Activated CD4-positive, alpha-beta memory T cell treated with anti-CD3 and anti-CD28 coated beads, Interleukin-2, amount 10 ng/mL, durations not matched to agents 7 days and 5 days (primary cell): ENCODE results near the gene TANC2. TPM values are rescaled to one million over a fixed set of nuclear protein-coding genes. Genes with fewer than 3 reads are reported as not detected.

Experiments used
- CTCF ChIA-PET: fragments of 350-600 bp; sonication (Branson Sonifier 250); formaldehyde crosslinking; loops from one replicate; lab custom pipeline; 2021; ENCODE audit warnings: antibody characterized with exemption, inconsistent platforms; lab: Charles Lee
- POLR2A ChIA-PET: fragments of 350-600 bp; sonication (Branson Sonifier 250); formaldehyde crosslinking; loops from one replicate; lab custom pipeline; 2021; ENCODE audit warnings: antibody characterized with exemption; lab: Charles Lee
- DNase-seq: peaks from one replicate; pipeline ENCODE4 v3.0.0-alpha.2; 2020
- H3K27ac Mint-ChIP-seq: one replicate; pipeline ENCODE4 v1.8.0; 2021; ENCODE audit warnings: mild to moderate bottlenecking, mixed read lengths
- H3K27me3 Mint-ChIP-seq: one replicate; pipeline ENCODE4 v1.8.0; 2021; ENCODE audit warnings: mixed read lengths
- H3K36me3 Mint-ChIP-seq: one replicate; pipeline ENCODE4 v1.8.0; 2021; ENCODE audit warnings: low read depth, mixed read lengths
- H3K4me1 Mint-ChIP-seq: one replicate; pipeline ENCODE4 v1.8.0; 2021; ENCODE audit warnings: mixed read lengths
- H3K4me3 Mint-ChIP-seq: one replicate; pipeline ENCODE4 v1.8.0; 2021; ENCODE audit warnings: mild to moderate bottlenecking, mixed read lengths
- H3K9me3 Mint-ChIP-seq: one replicate; pipeline ENCODE4 v1.8.0; 2021; ENCODE audit warnings: mixed read lengths
- total RNA-seq, 2 experiments: library from RNA; stranded (reverse); gene quantifications; one replicate each; pipeline ENCODE4 v1.2.3, GENCODE V29; 2021

Gene TANC2
- total RNA-seq, 2 experiments from 2014 or later = 9.0 to 10.6 TPM

GRCh38 chr17:62935098-62935497 lies 30.9 kb upstream of the TANC2 start:
- DNase-seq = no peak
- Mint-ChIP-seq H3K27me3 (peaks cover 35% of the 10 kb centered on the region), H3K27ac (no peak overlapping the region), H3K4me3 (no peak overlapping the region), H3K9me3 (no peaks in the 10 kb centered on the region), H3K4me1 (no peaks in the 10 kb centered on the region), H3K36me3 (no peaks in the 10 kb centered on the region)
- ChIA-PET POLR2A (no interaction called here), CTCF (interaction anchor here (0.6 kb wide), 1 partner anchor 61 kb away, joined by 3 read pairs; no protein-coding TSS in a partner anchor)

GRCh38 chr17:62935523-62935922 lies 30.5 kb upstream of the TANC2 start:
- Mint-ChIP-seq H3K4me3 (no peak overlapping the region), H3K36me3 (no peaks in the 10 kb centered on the region), H3K9me3 (no peaks in the 10 kb centered on the region), H3K4me1 (no peaks in the 10 kb centered on the region), H3K27ac (no peak overlapping the region), H3K27me3 (peaks cover 33% of the 10 kb centered on the region)
- ChIA-PET POLR2A (no interaction called here), CTCF (interaction anchor here (0.6 kb wide), 1 partner anchor 61 kb away, joined by 3 read pairs; no protein-coding TSS in a partner anchor)
- no peak for DNase-seq

- no peaks in the 10 kb centered on the region for H3K4me1 Mint-ChIP-seq
- CTCF ChIA-PET = no interaction called here
- no peak overlapping the region for H3K27ac Mint-ChIP-seq
- POLR2A ChIA-PET = no interaction called here
- peaks cover 3% of the 10 kb centered on the region for H3K36me3 Mint-ChIP-seq
- H3K27me3 Mint-ChIP-seq = peaks cover 38% of the 10 kb centered on the region
- H3K9me3 Mint-ChIP-seq = peaks cover 6% of the 10 kb centered on the region
- no peak overlapping the region for H3K4me3 Mint-ChIP-seq
- no peak for DNase-seq
These were observed 28.4 kb upstream of the TANC2 start for GRCh38 chr17:62937606-62938005.

- ChIA-PET CTCF (no interaction called here), POLR2A (no interaction called here)
- Mint-ChIP-seq H3K27me3 (peaks cover 25% of the 10 kb centered on the region), H3K36me3 (peaks cover 3% of the 10 kb centered on the region), H3K4me1 (no peaks in the 10 kb centered on the region), H3K4me3 (no peak overlapping the region), H3K9me3 (peaks cover 6% of the 10 kb centered on the region), H3K27ac (no peak overlapping the region)
- DNase-seq = no peak
These were observed 24.6 kb upstream of the TANC2 start for GRCh38 chr17:62941358-62941991.

DNA sequence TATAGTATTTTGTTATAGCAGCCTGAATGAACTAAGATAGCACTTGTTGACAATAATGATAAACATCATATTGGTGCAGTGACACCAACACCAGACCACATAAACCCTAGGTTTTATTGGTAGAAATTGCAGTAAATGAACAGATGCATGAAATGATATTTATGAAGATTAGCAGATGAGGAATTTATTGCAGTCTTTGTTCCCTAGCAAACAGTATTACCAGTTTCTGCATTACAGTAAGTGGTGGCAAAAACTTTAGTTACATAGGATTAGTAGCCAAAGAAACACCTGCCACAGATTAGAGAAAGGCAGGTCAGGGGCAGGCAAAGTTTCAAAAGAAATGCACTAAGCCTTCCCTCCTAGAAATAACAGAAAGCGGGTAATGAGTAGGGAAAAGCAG lies 17.7 kb upstream of the TANC2 start:
- ChIA-PET POLR2A (no interaction called here), CTCF (no interaction called here)
- H3K9me3 Mint-ChIP-seq = no peaks in the 10 kb centered on the region
- no peaks in the 10 kb centered on the region for H3K36me3 Mint-ChIP-seq
- no peaks in the 10 kb centered on the region for H3K4me1 Mint-ChIP-seq
- no peak for DNase-seq
- H3K27me3 Mint-ChIP-seq = peaks cover 24% of the 10 kb centered on the region
- H3K4me3 Mint-ChIP-seq = no peak overlapping the region
- no peak overlapping the region for H3K27ac Mint-ChIP-seq

DNA sequence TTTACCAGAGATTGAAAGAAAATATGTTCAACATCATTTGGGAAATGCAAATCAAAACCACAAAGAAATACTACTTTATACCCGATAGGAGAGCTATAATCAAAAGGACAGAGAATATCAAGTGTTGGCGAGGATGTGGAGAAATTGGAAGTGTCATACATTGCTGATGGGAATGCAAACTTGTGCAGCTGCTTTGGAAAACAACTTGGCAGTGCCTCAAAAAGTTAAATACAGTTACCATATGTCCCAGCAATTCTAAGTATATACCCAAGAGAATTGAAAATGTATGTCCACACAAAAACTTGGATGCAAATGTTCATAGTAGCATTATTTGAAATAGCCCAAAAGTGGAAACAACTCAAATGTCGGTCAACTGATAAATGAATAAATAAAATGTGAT lies 17.0 kb upstream of the TANC2 start:
- no peaks in the 10 kb centered on the region for H3K9me3 Mint-ChIP-seq
- no peak overlapping the region for H3K27ac Mint-ChIP-seq
- CTCF ChIA-PET = no interaction called here
- H3K4me1 Mint-ChIP-seq = no peaks in the 10 kb centered on the region
- H3K27me3 Mint-ChIP-seq = peaks cover 27% of the 10 kb centered on the region
- DNase-seq = no peak
- POLR2A ChIA-PET = no interaction called here
- H3K4me3 Mint-ChIP-seq = no peak overlapping the region
- H3K36me3 Mint-ChIP-seq = no peaks in the 10 kb centered on the region

GRCh38 chr17:62950067-62950466 lies 16.0 kb upstream of the TANC2 start:
- H3K4me1 Mint-ChIP-seq = no peaks in the 10 kb centered on the region
- no peak for DNase-seq

DNA sequence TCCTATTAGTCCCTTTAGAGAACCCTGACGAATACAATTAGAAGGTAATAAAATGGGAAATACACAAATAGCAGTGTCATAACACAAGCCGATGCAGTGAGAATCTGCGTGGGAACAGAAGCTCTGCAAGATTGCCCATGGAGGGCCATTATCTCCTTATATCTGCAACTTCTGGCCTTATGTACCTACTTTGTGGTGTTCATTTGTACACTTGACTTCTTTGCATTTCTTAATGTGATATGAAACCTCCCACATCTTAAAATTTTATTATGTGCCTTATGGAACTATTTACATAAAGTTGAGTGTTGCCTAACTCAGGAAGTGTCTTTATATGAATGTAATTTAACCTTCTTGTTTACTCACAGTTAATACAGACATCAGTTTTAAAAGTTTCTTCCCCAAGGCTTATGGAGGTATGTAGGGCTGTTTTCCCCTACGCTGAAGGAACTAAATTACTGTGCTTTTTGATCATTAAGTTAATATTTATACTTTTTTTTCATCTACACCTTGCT lies 10.1 kb upstream of the TANC2 start:
- Mint-ChIP-seq H3K36me3 (no peaks in the 10 kb centered on the region), H3K9me3 (no peaks in the 10 kb centered on the region), H3K4me3 (no peak overlapping the region), H3K4me1 (no peaks in the 10 kb centered on the region), H3K27me3 (peaks cover 18% of the 10 kb centered on the region), H3K27ac (no peak overlapping the region)
- DNase-seq = no peak
- ChIA-PET POLR2A (no interaction called here), CTCF (no interaction called here)

More at GRCh38 chr17:62950067-62950466, 16.0 kb upstream of the TANC2 start:
- Mint-ChIP-seq H3K9me3 (no peaks in the 10 kb centered on the region), H3K27ac (no peak overlapping the region), H3K4me3 (no peak overlapping the region), H3K36me3 (no peaks in the 10 kb centered on the region), H3K27me3 (peaks cover 27% of the 10 kb centered on the region)
- ChIA-PET CTCF (no interaction called here), POLR2A (no interaction called here)

GRCh38 chr17:62963296-62963695 lies 2.7 kb upstream of the TANC2 start:
- no peak overlapping the region for H3K4me3 Mint-ChIP-seq
- no peak for DNase-seq
- H3K27ac Mint-ChIP-seq = no peak overlapping the region
- ChIA-PET POLR2A (no interaction called here), CTCF (no interaction called here)
- no peaks in the 10 kb centered on the region for H3K9me3 Mint-ChIP-seq
- H3K4me1 Mint-ChIP-seq = peaks cover 21% of the 10 kb centered on the region
- peaks cover 48% of the 10 kb centered on the region for H3K27me3 Mint-ChIP-seq
- no peaks in the 10 kb centered on the region for H3K36me3 Mint-ChIP-seq

GRCh38 chr17:62964506-62964905 lies 1.5 kb upstream of the TANC2 start:
- Mint-ChIP-seq H3K27ac (no peak overlapping the region), H3K4me1 (peaks cover 25% of the 10 kb centered on the region), H3K36me3 (no peaks in the 10 kb centered on the region), H3K27me3 (peaks cover 50% of the 10 kb centered on the region), H3K9me3 (no peaks in the 10 kb centered on the region), H3K4me3 (no peak overlapping the region)
- DNase-seq = no peak
- ChIA-PET POLR2A (no interaction called here), CTCF (no interaction called here)

DNA sequence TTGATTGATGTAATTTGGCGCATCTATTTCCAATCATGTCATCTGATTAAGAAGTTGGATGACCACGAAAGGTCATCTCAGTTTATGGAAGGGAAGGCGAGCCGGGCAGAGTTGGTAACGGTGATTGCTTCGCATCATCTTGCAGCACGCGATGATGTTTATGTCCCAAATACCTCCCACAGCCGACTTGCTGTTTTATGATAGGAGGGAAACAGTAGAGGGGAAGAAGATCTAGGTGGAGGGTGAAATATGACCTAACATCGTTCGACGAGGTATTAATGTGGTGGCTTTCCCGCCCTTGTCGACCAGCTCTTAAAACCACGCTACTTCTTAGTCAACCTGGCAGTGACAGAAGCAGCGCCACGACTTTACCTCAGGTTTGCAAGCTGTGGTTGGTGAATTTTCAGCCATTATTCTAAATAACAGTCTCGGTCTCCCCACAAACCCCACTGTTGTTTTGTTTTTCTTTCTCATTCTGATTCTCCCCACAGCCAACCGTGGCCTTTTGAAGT lies 805 bp upstream of the TANC2 start:
- Mint-ChIP-seq H3K4me1 (peaks cover 25% of the 10 kb centered on the region), H3K9me3 (no peaks in the 10 kb centered on the region), H3K27me3 (peaks cover 46% of the 10 kb centered on the region), H3K4me3 (peak overlapping the region; percentile 84), H3K27ac (peak overlapping the region; percentile 85), H3K36me3 (no peaks in the 10 kb centered on the region)
- no peak for DNase-seq
- ChIA-PET POLR2A (interaction anchor here (0.9 kb wide), 2 partner anchors 254 to 454 kb away, joined by 3 read pairs; no protein-coding TSS in a partner anchor), CTCF (no interaction called here)

DNA sequence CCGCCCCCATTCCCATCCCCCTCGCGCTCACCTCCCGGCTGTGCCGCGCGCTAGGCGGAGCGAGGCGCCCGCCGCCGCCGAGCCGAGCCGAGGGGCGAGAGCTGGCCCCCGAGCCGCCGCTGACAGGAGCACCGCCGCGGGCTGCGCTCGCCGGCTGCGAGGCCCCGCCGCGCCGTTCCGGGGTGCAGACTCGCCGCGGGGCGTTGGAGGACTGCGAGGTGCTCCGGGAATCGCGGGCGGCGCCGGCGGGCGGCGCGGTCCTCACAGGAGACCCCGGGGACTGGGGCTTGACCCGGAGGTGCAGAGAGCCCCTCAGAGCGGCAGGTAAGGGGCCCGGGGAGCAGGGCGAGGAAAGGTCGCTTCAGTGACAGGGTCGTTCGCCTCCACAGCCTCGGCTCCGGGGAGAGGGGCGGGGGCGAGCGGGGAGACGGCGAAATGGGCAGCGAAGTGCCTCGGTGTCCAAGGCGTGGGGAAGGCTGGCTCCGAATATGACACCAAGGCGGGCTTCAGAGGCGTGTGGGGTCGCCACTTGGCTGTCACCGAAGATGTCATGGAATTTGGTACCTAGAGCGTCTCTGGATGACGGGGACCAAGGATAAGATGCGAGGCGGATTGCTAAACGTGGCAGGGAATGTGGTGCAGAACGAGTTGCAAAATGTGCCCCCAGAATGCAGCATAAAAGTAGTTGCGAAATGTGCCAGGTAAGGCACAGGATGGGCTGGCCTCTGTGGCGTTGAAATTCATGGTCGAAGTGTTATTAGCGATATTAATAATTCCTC lies 580 bp downstream of the TANC2 start:
- H3K4me3 Mint-ChIP-seq = peak overlapping the region; percentile 72
- CTCF ChIA-PET = no interaction called here
- H3K4me1 Mint-ChIP-seq = peaks cover 25% of the 10 kb centered on the region
- no peak overlapping the region for H3K27ac Mint-ChIP-seq
- no peak for DNase-seq
- H3K36me3 Mint-ChIP-seq = no peaks in the 10 kb centered on the region
- peaks cover 41% of the 10 kb centered on the region for H3K27me3 Mint-ChIP-seq
- H3K9me3 Mint-ChIP-seq = no peaks in the 10 kb centered on the region
- POLR2A ChIA-PET = no interaction called here

GRCh38 chr17:62967205-62967529 lies 1.1 kb downstream of the TANC2 start:
- DNase-seq = no peak
- H3K27me3 Mint-ChIP-seq = peaks cover 39% of the 10 kb centered on the region
- POLR2A ChIA-PET = no interaction called here
- no peak overlapping the region for H3K27ac Mint-ChIP-seq
- H3K9me3 Mint-ChIP-seq = no peaks in the 10 kb centered on the region
- CTCF ChIA-PET = no interaction called here
- no peaks in the 10 kb centered on the region for H3K36me3 Mint-ChIP-seq
- H3K4me1 Mint-ChIP-seq = peaks cover 25% of the 10 kb centered on the region
- peak overlapping the region; percentile 72 for H3K4me3 Mint-ChIP-seq
